HG03469 (cell line): Measurements from ENCODE around the gene ARHGEF1.
"Not testable (repeated sequence)": the region's sequence is repeated elsewhere in the genome, so short reads cannot be mapped to it uniquely, and the experiment has no call there.

ENCODE experiments used
- ATAC-seq: cut with Tn5 transposase; IDR thresholded peaks from one replicate; pipeline ENCODE4 v1.9.1; 2021; ENCODE audit warnings: mild to moderate bottlenecking, moderate library complexity, moderate number of reproducible peaks; ENCODE audit not compliant: unreplicated experiment

Gene ARHGEF1

GRCh38 chr19:41903193-41903953 lies 20.4 kb downstream of the ARHGEF1 start:
- ATAC-seq: no peak

DNA sequence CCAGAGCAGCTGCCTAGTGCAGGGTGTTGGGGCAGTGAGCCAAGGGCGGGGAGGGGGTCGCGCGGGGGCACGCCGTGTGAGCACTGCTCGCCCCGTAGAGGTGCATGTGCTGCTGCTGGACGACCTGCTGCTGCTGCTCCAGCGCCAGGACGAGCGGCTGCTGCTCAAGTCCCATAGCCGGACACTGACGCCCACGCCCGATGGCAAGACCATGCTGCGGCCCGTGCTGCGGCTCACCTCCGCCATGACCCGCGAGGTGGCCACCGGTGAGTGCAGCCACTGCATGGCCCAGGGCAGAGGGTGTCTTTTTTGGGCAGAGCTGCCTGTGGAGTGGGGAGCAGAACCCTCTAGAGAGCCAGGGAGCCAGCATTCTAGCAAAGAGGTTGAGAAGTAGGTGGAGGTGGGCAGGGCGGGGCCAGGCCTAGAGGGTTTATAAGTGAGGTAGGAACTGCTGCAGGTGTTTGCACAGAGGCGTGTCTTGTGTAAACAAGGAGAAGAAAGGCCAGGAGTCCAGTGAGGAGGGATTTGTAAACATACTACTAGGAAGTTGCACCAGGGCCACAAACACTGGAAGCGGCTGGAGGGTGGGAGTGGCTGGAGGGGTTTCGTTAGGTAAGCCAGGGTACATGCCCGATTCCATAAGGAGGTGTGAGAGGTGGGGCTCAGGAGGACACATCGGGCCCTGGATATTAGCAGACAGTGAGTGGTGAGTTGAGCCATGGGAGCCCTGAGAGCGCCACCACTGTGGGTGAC lies 21.3 kb downstream of the ARHGEF1 start:
- ATAC-seq: no peak

DNA sequence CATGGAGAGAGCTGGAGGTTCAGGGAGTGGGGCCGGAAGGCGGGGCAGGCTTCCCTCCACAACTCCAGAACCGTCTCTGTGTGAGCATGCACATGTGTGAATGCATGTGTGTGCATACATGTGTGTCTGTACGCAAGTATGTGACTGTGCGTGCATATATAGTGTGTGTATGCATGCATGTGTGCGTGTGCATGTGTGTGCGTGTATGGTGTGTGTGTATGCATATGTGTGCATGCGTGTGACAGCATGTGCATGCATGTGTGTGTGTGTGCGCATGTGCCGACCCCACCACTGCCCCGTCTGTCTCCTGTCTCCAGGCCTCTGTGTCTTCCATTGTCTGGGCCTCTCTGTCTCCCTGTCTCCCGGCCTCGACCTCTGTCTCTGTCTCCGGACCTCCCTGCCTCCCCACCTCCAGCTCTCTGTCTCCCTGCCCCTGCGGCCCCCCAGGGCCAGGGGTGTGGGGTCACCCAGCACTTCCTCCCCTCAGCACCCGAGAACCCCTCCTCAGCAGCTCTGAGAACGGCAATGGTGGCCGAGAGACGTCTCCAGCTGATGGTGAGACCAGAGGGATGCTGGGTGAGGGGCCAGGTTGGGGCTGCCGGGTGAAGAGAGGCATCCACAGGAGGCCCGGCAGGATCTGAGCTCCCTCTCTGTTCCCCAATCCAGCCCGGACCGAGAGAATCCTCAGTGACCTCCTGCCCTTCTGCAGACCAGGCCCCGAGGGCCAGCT lies 22.5 kb downstream of the ARHGEF1 start:
- ATAC-seq: no peak

GRCh38 chr19:41906271-41906670 lies 23.3 kb downstream of the ARHGEF1 start:
- no peak for ATAC-seq

- no peak for ATAC-seq
Measured at GRCh38 chr19:41906916-41907680, 24.1 kb downstream of the ARHGEF1 start.

DNA sequence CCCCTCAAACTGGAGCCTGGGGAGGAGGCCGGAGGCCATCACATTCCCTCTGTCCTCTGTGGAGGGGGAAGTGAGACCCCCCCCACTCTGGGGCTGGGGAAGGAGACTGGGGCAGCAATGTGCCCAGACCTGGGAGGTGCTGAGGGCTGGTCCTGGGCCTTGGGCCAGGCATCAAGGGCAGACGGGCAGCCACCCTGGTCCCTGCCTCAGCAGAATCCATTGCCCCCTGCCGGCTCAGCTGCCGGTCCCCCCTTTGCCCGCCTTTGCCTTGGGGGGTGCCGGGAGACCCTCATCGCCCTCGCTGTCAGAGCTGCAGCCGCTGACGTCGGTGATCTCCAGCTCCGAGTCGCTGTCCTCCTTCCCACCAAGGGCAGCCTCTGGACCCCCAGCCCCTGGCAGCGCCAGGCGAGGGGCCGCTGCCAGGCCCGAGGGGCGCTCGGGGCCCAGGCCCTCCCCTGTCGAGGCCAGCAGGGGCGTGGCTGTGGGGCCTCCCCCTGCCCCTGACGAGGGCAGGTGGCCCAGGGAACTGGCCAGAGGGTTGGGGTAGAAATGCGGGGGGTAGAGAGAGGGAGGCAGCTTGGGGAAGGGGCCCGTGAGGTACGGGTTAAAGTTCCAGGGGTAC lies 25.1 kb downstream of the ARHGEF1 start:
- no peak for ATAC-seq

GRCh38 chr19:41908724-41909464 lies 25.9 kb downstream of the ARHGEF1 start:
- ATAC-seq: no peak

DNA sequence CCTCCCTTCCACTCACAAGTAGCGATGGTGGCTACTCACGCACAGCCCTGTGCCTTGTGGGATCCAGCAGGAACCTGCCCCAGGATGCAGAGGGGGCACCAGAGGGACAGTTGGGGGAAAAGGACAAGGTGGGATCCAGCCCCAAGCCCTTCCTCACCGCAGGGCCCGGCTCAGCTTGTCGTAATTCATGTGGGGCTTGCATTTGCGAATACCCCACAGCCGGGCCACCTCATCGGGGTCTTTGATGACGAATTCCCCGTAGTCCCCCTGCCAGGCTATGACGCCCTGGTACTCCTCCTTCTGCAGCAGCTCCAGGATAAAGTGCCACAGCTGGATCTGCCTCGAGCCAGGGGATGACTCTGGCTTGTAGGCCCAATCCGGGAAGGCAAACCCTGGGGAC lies 26.7 kb downstream of the ARHGEF1 start:
- no peak for ATAC-seq

DNA sequence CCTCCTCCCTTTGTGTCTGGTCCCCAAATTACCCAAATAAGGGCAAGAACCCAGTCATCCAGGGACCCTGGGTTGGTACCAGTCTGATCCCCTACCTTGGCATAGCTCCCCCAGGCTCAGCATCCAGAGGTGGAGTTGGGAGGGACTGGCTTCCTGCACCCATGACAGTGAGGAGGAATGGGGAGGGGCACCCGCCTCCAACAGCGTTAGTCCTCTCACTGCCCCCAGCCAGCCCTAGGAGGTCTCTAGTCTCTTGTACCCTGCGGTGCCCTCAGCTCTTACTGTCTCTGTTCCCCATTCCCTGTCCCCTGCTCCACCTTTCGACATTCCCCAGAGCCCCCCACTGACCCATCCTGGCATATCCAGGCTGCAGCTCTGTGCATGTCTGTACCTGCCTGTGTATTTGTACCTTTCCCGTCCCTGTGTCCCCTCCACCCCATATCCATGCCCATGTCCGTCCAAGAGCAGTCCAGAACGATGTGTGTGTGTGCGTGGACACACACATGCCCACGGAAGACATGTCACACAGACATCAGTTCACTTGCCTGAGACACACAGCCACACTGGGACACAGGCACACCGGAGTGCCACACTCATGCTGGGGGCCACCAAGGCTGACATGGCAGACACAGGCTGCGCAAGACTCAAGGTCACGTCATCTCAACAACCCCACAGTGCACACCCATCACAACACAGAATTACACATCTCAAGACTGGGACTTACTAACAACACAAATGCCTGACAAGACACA lies 27.4 kb downstream of the ARHGEF1 start:
- ATAC-seq: no peak

GRCh38 chr19:41910992-41911888 lies 28.3 kb downstream of the ARHGEF1 start:
- no peak for ATAC-seq

- ATAC-seq: no peak
Measured at GRCh38 chr19:41911889-41912731, 29.1 kb downstream of the ARHGEF1 start.

- no peak for ATAC-seq
Measured at GRCh38 chr19:41912899-41913537, 30.0 kb downstream of the ARHGEF1 start.

- ATAC-seq: no peak
Measured at GRCh38 chr19:41913538-41914423, 30.8 kb downstream of the ARHGEF1 start.

GRCh38 chr19:41914424-41914834 lies 31.4 kb downstream of the ARHGEF1 start:
- not testable (repeated sequence) for ATAC-seq

- ATAC-seq: no peak
Measured at GRCh38 chr19:41915021-41915775, 32.2 kb downstream of the ARHGEF1 start.
